Stimulated activated naive B cell treated with anti-CD40 and anti-IgM and Interleukin-4, amounts not matched to agents 10 μg/mL and 1 μg/mL and 100 μg/mL, for 72 hours (primary cell): ENCODE data around the gene ZNF487.
"Not testable (repeated sequence)": the region's sequence is repeated elsewhere in the genome, so short reads cannot be mapped to it uniquely, and the experiment has no call there.

Source experiments
- ATAC-seq, 2 donors: fragments of 150-1000 bp; cut with Tn5 transposase; replicated peaks; 2 replicates each; pipeline ENCODE4 v1.10.0; 2021; ENCODE audit warnings: moderate library complexity in 1 of 2
- DNase-seq: peaks from one replicate; pipeline ENCODE4 v3.0.0; 2021
- H3K27ac Mint-ChIP-seq: one replicate; pipeline ENCODE4 v1.8.0; 2022; ENCODE audit warnings: mild to moderate bottlenecking, mixed read lengths
- H3K27me3 Mint-ChIP-seq, 2 donors: one replicate each; pipeline ENCODE4 v1.8.0; 2022; ENCODE audit warnings: mixed read lengths in 2 of 2
- H3K36me3 Mint-ChIP-seq, 2 donors: one replicate each; pipeline ENCODE4 v1.8.0; 2022; ENCODE audit warnings: mixed read lengths in 2 of 2, mild to moderate bottlenecking in 1 of 2
- H3K4me1 Mint-ChIP-seq, 2 donors: one replicate each; pipeline ENCODE4 v1.8.0; 2022; ENCODE audit warnings: mixed read lengths in 2 of 2, mild to moderate bottlenecking in 1 of 2
- H3K4me3 Mint-ChIP-seq, 2 donors: one replicate each; pipeline ENCODE4 v1.8.0; 2022; ENCODE audit warnings: mild to moderate bottlenecking in 2 of 2, mixed read lengths in 2 of 2, moderate library complexity in 1 of 2
- H3K9me3 Mint-ChIP-seq, 2 donors: one replicate each; pipeline ENCODE4 v1.8.0; 2022; ENCODE audit warnings: mixed read lengths in 2 of 2, mild to moderate bottlenecking in 1 of 2

Gene ZNF487

DNA sequence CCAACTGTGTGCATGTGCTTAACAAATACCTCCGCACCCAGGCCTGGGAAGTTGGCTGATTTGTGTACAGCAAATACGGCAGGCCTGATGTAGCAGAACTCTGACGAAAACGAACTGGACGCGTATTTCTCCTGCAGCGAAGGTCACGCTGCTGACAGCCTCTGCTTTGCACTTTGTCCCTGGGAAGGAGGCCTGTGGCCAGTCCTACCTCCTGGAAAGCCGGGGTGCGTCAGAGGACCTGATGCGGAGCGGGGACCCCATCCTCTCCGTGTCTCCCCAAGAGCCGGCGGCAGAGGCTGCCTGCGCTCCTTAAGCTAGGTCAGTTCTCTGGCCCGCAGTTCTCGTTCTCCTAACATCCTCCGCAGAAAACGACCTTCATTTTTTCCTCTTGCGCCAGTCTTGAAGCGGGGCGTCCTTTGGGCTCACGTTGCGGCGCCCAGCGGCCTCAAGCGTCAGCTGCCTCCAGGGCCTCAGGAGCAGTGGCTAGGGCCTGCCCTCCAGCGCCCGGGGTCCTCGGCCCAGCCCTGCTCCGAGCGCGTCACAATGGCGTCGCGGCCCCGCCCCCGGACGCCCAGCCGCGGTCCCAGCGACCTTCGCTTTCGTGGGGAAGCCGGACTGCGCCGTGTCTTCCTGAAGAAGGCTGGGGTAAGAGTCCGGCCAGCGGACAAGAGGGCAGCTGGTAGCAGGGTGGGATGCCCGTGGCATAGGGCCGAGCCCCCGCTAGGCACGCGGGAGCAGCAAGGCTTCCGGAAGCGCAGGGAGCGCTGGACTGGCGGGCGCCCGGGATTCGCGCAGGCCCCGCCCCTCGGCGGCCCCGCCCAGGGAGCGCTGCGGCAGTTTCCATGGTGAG is at the start of gene ZNF487:
ZNF487 (plus strand) TSS at position 821 of the 850 bp plus-strand sequence. CDS start 38,703 bp downstream, outside the sequence.
- DNase-seq: peak; percentile 87
- peaks cover 6 to 8% of the 10 kb centered on the region in 2 donors for H3K36me3 Mint-ChIP-seq
- H3K27me3 Mint-ChIP-seq: no peaks in the 10 kb centered on the region
- peak within 1 kb of the TSS; percentile 99 for H3K27ac Mint-ChIP-seq
- peak within 1 kb of the TSS; percentile 98 to 99 for H3K4me3 Mint-ChIP-seq
- peak; percentile 96 for ATAC-seq
- peaks cover 17 to 38% of the 10 kb centered on the region in 2 donors for H3K4me1 Mint-ChIP-seq
- no peaks in the 10 kb centered on the region for H3K9me3 Mint-ChIP-seq

DNA sequence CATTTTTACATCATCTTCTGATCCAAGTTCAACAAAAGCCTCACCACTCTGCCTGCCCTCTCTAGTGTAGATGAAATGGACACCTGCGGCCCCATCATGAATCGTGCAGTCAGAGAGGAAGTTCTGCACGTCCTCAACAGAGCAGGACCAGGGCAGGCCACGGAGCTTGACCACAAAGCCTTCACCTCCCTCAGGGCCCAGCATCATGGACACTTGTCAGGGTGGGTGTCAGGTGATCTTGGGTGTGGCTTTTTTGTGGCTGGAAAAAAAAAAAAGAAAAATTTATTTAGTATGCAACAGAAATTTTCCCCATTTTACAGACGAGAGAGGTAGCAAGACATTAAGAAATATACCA is 49.3 kb upstream of the ZNF487 start:
- DNase-seq: no peak
- H3K27ac Mint-ChIP-seq: peak overlapping the region; percentile 93
- peak in 1 of 2 donors; percentile 65 for ATAC-seq
- H3K36me3 Mint-ChIP-seq: peaks cover 52 to 65% of the 10 kb centered on the region in 2 donors
- H3K4me3 Mint-ChIP-seq: no peak overlapping the region
- H3K27me3 Mint-ChIP-seq: no peaks in the 10 kb centered on the region
- H3K9me3 Mint-ChIP-seq: no peaks in the 10 kb centered on the region
- H3K4me1 Mint-ChIP-seq: peaks cover 39 to 63% of the 10 kb centered on the region in 2 donors

DNA sequence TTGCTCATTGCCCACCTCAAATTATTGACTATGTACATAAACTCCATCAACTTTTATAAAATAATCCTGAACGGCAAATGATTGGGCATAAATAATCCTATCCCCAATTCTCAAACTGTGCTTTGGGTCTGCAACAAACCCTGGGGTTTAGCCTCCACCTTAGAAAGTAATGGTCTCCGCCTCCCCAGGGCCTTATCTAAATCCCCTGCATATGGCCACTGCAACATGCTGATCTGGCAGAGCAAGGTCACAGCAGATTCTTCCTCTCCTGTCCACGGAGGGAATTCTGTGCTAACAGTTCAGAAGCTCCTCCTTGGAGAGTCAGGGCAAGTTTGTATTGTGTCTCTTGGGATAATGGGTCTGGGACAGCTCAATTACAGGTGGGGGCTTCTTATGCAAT is 47.0 kb upstream of the ZNF487 start:
- peaks cover 49 to 79% of the 10 kb centered on the region in 2 donors for H3K4me1 Mint-ChIP-seq
- H3K36me3 Mint-ChIP-seq: peaks cover 54 to 73% of the 10 kb centered on the region in 2 donors
- H3K4me3 Mint-ChIP-seq: no peak overlapping the region
- no peaks in the 10 kb centered on the region for H3K27me3 Mint-ChIP-seq
- H3K27ac Mint-ChIP-seq: peak overlapping the region; percentile 16
- no peak for DNase-seq
- ATAC-seq: no peak
- H3K9me3 Mint-ChIP-seq: no peaks in the 10 kb centered on the region

DNA sequence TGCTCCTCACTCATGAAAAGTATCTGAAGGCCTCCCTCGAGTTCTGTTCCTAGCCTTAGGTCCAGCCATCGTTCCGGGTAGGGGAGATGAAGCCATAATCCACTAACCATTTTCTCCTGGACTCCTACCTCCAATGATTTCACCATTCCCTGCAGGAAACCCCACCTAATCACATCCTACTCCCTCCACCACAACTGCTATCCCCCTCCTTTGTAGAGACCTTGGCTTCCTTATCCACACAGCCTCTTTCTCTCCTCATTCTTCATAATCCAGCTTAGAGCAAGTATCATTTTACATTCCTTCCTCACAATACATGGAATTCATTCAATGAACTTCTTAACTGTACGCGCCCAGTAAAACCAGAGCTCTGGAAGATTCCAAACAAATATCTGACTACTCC is 46.6 kb upstream of the ZNF487 start:
- H3K4me1 Mint-ChIP-seq: peaks cover 49 to 84% of the 10 kb centered on the region in 2 donors
- no peaks in the 10 kb centered on the region for H3K9me3 Mint-ChIP-seq
- no peak for ATAC-seq
- H3K4me3 Mint-ChIP-seq: no peak overlapping the region
- no peak for DNase-seq
- peak overlapping the region; percentile 37 for H3K27ac Mint-ChIP-seq
- no peaks in the 10 kb centered on the region for H3K27me3 Mint-ChIP-seq
- H3K36me3 Mint-ChIP-seq: peaks cover 57 to 74% of the 10 kb centered on the region in 2 donors

DNA sequence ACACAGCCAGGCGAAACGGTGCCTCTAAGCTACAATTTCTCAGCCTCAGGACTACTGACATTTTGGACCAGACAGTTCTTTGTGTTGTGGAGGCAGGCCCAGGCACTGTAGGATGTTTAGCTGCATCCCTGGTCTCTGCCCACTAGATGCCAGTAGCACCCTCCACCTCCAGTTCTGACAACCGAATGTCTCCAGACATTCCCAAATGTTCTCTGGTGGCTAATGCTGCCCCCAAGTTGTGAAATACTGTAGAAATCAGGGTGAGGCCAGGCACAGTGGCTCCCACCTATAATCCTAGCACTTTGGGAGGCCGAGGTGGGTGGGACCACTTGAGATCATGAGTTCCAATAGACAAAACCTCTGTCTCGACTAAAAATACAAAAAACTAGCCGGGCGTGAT is 46.2 kb upstream of the ZNF487 start:
- Mint-ChIP-seq H3K27ac (no peak overlapping the region), H3K27me3 (no peaks in the 10 kb centered on the region), H3K36me3 (peaks cover 57 to 79% of the 10 kb centered on the region in 2 donors), H3K4me1 (peaks cover 51 to 86% of the 10 kb centered on the region in 2 donors), H3K9me3 (no peaks in the 10 kb centered on the region), H3K4me3 (no peak overlapping the region)
- DNase-seq (no peak), ATAC-seq (peak in 1 of 2 donors; percentile 42)

DNA sequence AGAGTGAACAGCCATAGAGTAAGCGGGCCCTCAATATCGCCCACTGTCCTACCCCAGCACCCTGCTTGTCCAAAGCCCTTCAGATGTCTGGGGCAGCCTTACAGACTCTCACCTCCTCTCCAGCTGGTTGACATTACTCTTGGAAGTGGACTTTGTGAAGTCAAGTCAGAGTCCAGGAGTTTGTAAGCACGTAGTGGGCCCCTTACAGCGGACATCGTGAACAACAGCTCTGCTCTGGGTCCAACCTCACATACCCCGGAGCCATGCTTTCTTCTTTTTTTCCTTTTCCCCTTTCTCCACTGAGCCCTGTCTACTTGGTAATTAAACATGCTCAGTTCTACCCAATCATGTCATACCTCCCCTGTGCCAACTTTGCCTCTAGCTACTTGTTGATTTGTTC is 45.4 kb upstream of the ZNF487 start:
- DNase-seq (no peak), ATAC-seq (no peak)
- Mint-ChIP-seq H3K4me3 (no peak overlapping the region), H3K4me1 (peaks cover 55 to 90% of the 10 kb centered on the region in 2 donors), H3K27me3 (no peaks in the 10 kb centered on the region), H3K9me3 (no peaks in the 10 kb centered on the region), H3K27ac (no peak overlapping the region), H3K36me3 (peaks cover 62 to 84% of the 10 kb centered on the region in 2 donors)

DNA sequence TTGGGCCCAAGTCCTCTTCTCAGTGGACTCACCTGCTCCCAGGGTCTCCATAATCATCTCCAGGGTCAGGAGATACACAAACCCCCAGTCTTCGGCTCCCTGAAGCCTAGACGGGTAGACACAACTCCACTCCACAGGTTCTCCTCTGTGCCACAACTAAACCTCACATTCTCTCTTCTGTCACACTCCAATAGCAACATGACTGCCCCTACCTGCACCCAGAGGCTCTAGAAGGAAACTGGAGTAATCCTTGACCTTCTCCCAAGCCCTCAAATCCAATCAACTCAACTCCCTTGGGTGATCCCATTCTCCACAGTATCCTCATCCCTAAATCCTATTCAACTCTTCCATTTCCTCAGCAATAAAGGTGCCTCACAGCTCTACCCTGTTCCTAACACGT is 44.2 kb upstream of the ZNF487 start:
- Mint-ChIP-seq H3K4me1 (peaks cover 47 to 86% of the 10 kb centered on the region in 2 donors), H3K36me3 (peaks cover 53 to 80% of the 10 kb centered on the region in 2 donors), H3K4me3 (no peak overlapping the region), H3K9me3 (no peaks in the 10 kb centered on the region), H3K27ac (peak overlapping the region; percentile 81), H3K27me3 (no peaks in the 10 kb centered on the region)
- ATAC-seq: no peak
- no peak for DNase-seq

DNA sequence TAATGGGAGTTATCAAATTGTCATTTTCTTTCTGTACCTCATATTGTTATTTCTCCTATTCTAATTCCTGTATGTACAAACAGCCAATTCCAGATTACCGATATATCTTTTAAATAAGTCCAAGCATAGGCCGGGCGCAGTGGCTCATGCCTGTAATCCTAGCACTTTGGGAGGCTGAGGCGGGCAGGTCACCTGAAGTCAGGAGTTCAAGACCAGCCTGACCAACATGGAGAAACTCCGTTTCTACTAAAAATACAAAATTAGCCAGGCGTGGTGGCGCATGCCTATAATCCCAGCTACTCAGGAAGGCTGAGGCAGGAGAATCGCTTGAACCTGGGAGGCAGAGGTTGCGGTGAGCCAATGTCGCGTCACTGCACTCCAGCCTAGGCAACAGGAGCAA is 43.7 kb upstream of the ZNF487 start:
- peaks cover 53 to 79% of the 10 kb centered on the region in 2 donors for H3K36me3 Mint-ChIP-seq

DNA sequence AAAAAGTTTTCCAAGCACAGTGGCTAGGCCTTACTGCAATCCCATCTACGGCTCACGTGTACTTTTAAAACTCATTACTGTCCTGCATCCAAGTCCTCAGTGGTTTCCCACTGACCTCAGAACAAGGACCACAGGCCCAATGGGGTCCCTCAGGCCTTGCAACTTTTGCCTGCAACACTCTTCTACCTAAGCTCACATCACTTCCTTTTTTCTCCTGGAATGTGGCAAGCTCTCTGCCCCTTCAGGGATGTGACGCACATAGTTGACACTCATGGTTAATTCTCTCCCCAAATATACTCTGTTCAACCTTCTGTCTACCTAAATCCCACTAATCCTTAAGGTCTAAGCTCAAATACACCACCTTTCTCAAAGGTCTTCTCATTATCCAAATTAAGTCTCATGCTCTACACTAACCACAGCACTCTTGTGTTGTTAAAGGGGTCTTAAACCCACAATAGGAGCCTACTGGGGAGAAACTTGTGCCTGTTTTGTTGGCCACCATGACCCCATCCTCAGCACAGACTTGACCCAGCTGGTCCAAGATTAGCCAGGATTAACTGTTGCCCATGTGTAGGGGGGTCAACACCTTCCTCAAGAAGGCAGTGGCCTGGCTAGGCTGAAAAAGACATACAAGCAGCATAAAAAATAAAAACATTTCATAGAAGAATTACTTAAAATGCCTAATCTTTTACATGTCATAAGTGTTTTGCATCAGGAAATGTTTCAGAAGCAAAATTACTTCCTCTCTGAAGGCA is 43.1 kb upstream of the ZNF487 start:
- Mint-ChIP-seq H3K4me1 (peaks cover 48 to 86% of the 10 kb centered on the region in 2 donors), H3K4me3 (peak overlapping the region in 1 of 2 donors; percentile 0), H3K27me3 (no peaks in the 10 kb centered on the region), H3K9me3 (no peaks in the 10 kb centered on the region), H3K27ac (peak overlapping the region; percentile 21), H3K36me3 (peaks cover 48 to 73% of the 10 kb centered on the region in 2 donors)
- no peak for ATAC-seq
- no peak for DNase-seq

More for the DNA sequence above, 43.7 kb upstream of the ZNF487 start:
- not testable (repeated sequence) for ATAC-seq, DNase-seq, H3K27me3 Mint-ChIP-seq, H3K9me3 Mint-ChIP-seq, H3K4me3 Mint-ChIP-seq
- peak overlapping the region; percentile 81 for H3K27ac Mint-ChIP-seq
- H3K4me1 Mint-ChIP-seq: peaks cover 51 to 86% of the 10 kb centered on the region in 2 donors

DNA sequence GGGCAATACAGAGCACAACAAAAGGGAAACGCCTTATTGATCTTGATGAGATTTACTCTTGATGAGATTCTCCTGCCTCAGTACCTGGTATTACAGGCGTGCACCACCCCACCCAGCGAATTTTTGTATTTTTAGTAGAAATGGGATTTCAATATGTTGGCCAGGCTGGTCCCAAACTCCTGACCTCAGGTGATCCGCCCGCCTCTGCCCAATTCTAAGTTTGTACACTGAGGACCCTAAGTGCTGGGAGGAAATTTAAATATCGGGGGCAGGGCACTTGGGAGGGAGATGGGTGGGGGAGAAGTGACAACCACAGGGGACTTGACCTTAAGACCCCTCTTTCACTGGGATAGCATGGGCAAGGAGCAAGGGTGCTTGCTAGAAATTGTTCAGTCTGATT is 42.0 kb upstream of the ZNF487 start:
- ATAC-seq (no peak), DNase-seq (no peak)
- Mint-ChIP-seq H3K4me3 (peak overlapping the region; percentile 64 to 89), H3K27ac (peak overlapping the region; percentile 98), H3K27me3 (no peaks in the 10 kb centered on the region), H3K36me3 (peaks cover 54 to 73% of the 10 kb centered on the region in 2 donors), H3K9me3 (no peaks in the 10 kb centered on the region), H3K4me1 (peaks cover 50 to 84% of the 10 kb centered on the region in 2 donors)

DNA sequence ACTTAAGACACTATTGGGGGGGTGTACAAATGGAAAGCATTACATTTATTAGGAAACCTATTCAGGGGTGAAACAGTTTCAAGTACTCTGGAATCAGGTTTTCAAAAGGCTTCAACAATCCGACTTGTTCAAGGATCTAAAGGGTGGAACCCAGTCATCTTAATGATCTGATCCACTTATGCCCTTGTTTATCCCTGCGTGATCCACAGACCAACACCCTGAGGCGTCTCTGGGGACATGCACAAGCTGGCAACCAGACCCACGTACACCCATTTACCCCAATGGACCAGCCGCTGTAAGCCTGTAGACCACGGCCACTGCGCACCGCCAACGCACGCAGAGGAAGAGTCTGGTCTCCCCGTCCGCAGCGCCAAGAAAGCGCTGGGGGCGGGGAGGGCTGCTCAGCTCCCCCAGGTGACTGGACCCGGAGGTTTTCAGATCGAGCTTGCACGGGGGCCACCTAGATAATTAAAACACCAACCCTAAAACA is 41.3 kb upstream of the ZNF487 start:
- H3K36me3 Mint-ChIP-seq: peaks cover 51 to 68% of the 10 kb centered on the region in 2 donors
- ATAC-seq: no peak

DNA sequence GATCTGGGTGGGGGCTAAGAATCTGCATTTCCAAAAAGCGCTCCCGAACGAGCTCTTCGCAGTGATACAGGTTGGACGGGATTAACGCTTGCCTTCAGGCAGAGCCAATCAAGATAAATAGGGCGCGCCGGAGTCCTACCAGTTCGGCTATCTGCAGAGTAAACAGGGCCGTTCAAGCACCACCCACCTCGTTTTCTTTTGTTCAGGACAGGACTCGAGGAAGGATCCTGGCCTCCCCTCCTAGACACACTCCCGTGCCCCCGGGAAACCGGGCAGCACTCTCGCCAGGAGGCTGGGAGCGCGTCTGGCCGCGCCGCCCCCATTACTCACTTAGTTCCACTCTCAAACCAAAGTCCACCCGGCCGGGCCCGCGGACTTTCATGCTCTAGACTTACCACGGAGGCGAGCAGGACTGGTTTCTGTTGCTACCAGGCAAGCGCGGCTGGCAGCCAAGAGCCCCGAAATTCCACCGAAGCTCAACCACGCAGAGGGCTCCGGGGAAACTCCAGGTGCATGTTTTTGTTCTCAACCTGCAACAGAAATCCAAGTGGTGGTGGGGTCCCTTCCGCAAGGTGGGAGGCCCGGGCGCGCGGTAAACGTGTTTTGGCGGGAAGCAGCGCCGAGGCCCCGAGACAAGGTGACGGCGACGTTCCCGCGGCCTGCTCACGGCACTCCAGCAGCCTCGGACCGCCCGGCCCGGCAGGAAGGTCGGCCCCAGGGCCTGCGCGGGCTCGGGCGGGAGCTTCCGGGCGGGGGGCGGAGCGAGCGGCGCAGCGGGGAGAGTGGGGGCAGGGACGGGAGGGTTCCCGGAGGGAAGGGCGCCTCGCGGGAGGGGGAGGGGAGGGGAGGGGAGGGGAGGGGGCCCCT is 40.6 kb upstream of the ZNF487 start:
- Mint-ChIP-seq H3K27me3 (no peaks in the 10 kb centered on the region), H3K36me3 (peaks cover 48 to 65% of the 10 kb centered on the region in 2 donors), H3K9me3 (no peaks in the 10 kb centered on the region), H3K4me3 (peak overlapping the region; percentile 89 to 91), H3K27ac (peak overlapping the region; percentile 98), H3K4me1 (peaks cover 46 to 84% of the 10 kb centered on the region in 2 donors)
- DNase-seq (peak; percentile 61), ATAC-seq (peak; percentile 72 to 74)

More for the DNA sequence above, 41.3 kb upstream of the ZNF487 start:
- peak overlapping the region; percentile 89 to 91 for H3K4me3 Mint-ChIP-seq
- peak overlapping the region; percentile 98 for H3K27ac Mint-ChIP-seq
- DNase-seq: no peak
- H3K27me3 Mint-ChIP-seq: no peaks in the 10 kb centered on the region
- H3K9me3 Mint-ChIP-seq: no peaks in the 10 kb centered on the region
- peaks cover 47 to 84% of the 10 kb centered on the region in 2 donors for H3K4me1 Mint-ChIP-seq

DNA sequence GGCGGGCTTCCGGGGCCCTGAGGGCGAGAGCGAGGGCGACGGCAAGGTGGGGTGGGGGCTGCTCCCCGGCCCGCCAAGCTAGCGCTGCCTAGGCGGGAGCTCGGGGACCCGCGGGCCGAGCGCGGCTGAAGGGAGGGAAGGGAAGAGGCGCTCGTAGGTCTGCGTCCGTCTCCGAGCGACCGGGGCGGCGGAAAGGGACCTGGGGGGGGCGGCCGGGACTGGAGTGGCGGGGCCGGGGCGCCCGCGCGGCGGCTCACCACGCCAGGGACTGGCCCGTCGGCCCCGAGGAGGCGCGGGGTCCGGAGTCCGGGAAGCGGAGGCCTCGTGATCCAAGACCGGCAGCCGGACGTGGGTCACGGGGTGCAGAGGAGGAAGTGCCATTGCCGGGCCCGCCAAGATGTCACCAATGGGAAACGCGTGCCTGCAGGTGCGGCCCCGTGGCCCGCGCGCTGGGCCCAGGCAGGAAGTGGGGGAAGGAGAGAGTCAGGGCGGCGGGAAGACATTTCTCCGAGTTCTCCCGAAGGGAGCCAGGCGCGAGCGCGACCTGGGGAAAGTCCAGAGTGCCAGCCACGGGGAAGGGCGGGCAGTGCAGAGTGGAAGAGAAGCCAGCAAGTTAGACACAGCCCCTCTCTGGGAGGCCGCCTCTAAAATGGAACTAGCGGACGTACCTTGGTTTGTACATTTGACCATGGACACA is 39.8 kb upstream of the ZNF487 start:
- Mint-ChIP-seq H3K36me3 (peaks cover 49 to 64% of the 10 kb centered on the region in 2 donors), H3K4me3 (peak overlapping the region; percentile 89 to 91), H3K4me1 (peaks cover 47 to 85% of the 10 kb centered on the region in 2 donors), H3K27ac (peak overlapping the region; percentile 97), H3K9me3 (no peaks in the 10 kb centered on the region), H3K27me3 (no peaks in the 10 kb centered on the region)
- ATAC-seq: peak; percentile 87 to 90
- peak; percentile 85 for DNase-seq
